Gastrocnemius medialis (tissue), 4 donors: ENCODE results near the gene ITPR1. TPM values are rescaled to one million over a fixed set of nuclear protein-coding genes. Genes with fewer than 3 reads are reported as not detected.
"Not testable (repeated sequence)": the region's sequence is repeated elsewhere in the genome, so short reads cannot be mapped to it uniquely, and the experiment has no call there.

Experiments used
- ATAC-seq, 2 donors: fragments of 150-250 bp; one replicate each; pipeline ENCODE4 v1.9.1; 2016
- DNase-seq, 2 donors: peaks; one replicate each; pipeline ENCODE4 v3.0.0-alpha.2; 2019
- H3K27ac ChIP-seq, 4 donors: fragments of 200-600 bp; sonication (generic); 1 replicate in 1 of 4; 2 replicates in 3 of 4; pipeline ENCODE4 v1.5.1; 2016 to 2018; ENCODE audit warnings: mild to moderate bottlenecking in 2 of 4, moderate library complexity in 1 of 4
- H3K27me3 ChIP-seq, 3 donors: fragments of 200-600 bp; sonication (generic) in 2 of 3; 1 replicate in 1 of 3; 2 replicates in 2 of 3; pipeline versions ENCODE4 v1.5.1 to v1.6.0; 2016 to 2019; ENCODE audit warnings: mild to moderate bottlenecking in 1 of 3, moderate library complexity in 1 of 3
- H3K36me3 ChIP-seq, 2 donors: fragments of 200-600 bp; sonication (generic) in 1 of 2; one replicate each; pipeline ENCODE4 v1.5.1; 2017 to 2018
- H3K4me1 ChIP-seq, 2 donors: fragments of 200-600 bp; sonication (generic) in 1 of 2; one replicate each; pipeline ENCODE4 v1.5.1; 2016 to 2017; ENCODE audit warnings: mild to moderate bottlenecking in 2 of 2
- H3K4me3 ChIP-seq, 4 donors: fragments of 200-600 bp; sonication (generic) in 3 of 4; 1 replicate in 1 of 4; 2 replicates in 3 of 4; pipeline ENCODE4 v1.5.1; 2016 to 2019; ENCODE audit warnings: mild to moderate bottlenecking in 2 of 4
- H3K9me3 ChIP-seq, 3 donors: fragments of 200-600 bp; sonication (generic) in 2 of 3; 1 replicate in 1 of 3; 2 replicates in 2 of 3; pipeline ENCODE4 v1.5.1; 2016 to 2019
- POLR2A ChIP-seq, 2 donors: fragments of 450-650 bp; IDR thresholded peaks; one replicate each; pipeline ENCODE4 v1.6.1; 2017; ENCODE audit warnings: antibody characterized with exemption in 2 of 2, mild to moderate bottlenecking in 2 of 2, moderate library complexity in 2 of 2
- in situ Hi-C, 4 donors: fragments of 200-750 bp; cut with MboI; loops; one replicate each; pipeline versions ENCODE4 v1.15.0 to v1.8.0; 2017; ENCODE audit warnings: low sequenced_read_pairs in 4 of 4
- intact Hi-C: fragments of 100-400 bp; cut with DNase I; formaldehyde crosslinking; loops from one replicate; pipeline ENCODE4 v1.15.1; 2023; ENCODE audit warnings: low total_unique reads
- total RNA-seq, 4 donors: library from RNA; depleted of rRNA; stranded (reverse); fragments of >200 nt; gene quantifications; one replicate each; pipeline versions ENCODE4 v1.1.0 to v1.2.3, GENCODE V29; 2016
- TF ChIP-seq, protein P1 (sequence below), 5 experiments: fragments of 450-650 bp in 3 of 5; fragments of 200-600 bp in 2 of 5; sonication (generic) in 2 of 5; IDR thresholded peaks in 4 of 5; conservative IDR thresholded peaks in 1 of 5; 1 replicate in 4 of 5; 2 replicates in 1 of 5; pipeline ENCODE4 v1.5.1; 2016 to 2019; ENCODE audit warnings: antibody characterized with exemption in 5 of 5, mild to moderate bottlenecking in 3 of 5, moderate library complexity in 3 of 5

ITPR1 gene
- total RNA-seq, 4 donors from 2014 or later, result 5.5 to 21.7 (median 11.3) TPM

DNA sequence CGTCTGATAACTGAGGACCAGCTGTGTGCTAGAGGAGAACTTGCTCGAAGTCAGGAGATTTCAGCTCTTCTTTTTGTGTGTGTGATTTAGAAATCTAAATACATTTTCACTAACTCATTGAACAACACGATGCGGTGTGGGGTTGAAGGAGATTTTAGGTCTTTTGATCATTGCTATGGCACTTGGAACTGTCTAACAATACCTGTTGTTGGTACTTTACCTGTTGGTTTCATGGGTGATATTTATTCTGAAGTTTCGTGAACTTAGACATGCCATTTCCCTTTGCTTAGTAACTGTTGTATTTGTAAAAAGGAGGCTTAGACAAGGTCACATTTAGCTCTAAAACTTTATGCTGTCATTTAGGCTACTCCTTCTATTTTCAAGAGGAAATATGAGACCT is 99.9 kb downstream of the ITPR1 start:
- Histone ChIP-seq H3K4me3 (no peak overlapping the region), H3K36me3 (no peaks in the 10 kb centered on the region), H3K27me3 (no peaks in the 10 kb centered on the region), H3K9me3 (no peaks in the 10 kb centered on the region), H3K27ac (no peak overlapping the region), H3K4me1 (no peaks in the 10 kb centered on the region)
- intact Hi-C loops (no loop called here), in situ Hi-C loops (no loop called here)
- TF ChIP-seq, protein P1, sequence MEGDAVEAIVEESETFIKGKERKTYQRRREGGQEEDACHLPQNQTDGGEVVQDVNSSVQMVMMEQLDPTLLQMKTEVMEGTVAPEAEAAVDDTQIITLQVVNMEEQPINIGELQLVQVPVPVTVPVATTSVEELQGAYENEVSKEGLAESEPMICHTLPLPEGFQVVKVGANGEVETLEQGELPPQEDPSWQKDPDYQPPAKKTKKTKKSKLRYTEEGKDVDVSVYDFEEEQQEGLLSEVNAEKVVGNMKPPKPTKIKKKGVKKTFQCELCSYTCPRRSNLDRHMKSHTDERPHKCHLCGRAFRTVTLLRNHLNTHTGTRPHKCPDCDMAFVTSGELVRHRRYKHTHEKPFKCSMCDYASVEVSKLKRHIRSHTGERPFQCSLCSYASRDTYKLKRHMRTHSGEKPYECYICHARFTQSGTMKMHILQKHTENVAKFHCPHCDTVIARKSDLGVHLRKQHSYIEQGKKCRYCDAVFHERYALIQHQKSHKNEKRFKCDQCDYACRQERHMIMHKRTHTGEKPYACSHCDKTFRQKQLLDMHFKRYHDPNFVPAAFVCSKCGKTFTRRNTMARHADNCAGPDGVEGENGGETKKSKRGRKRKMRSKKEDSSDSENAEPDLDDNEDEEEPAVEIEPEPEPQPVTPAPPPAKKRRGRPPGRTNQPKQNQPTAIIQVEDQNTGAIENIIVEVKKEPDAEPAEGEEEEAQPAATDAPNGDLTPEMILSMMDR (IDR thresholded peaks at IDR 0.05 in 4 of 5, conservative IDR thresholded peaks at IDR 0.05 in 1 of 5), result no peak
- no peak for TF ChIP-seq POLR2A (IDR thresholded peaks at IDR 0.05)
- no peak for DNase-seq
- no peak for ATAC-seq

DNA sequence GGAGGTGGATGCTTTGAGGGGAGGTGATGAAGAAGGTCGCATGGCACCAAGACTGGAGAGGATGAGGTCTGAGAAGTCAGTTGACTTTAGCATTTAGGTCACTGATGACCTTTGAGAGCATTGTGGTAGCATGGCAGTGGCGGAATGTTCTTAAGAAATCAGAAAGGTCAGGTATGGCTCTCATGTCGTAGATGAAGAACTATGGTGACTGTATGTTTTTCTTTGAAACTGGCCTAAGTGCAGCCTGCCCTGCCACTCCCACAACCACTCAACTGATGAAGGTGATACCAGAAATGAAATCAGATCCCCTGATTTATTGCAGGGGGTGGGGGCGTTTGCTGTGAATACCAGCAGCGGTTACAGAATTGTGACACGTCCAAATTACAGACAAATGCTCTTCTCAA is 102.6 kb downstream of the ITPR1 start:
- no peaks in the 10 kb centered on the region for H3K27me3 ChIP-seq
- intact Hi-C loops, result no loop called here
- H3K4me1 ChIP-seq, result no peaks in the 10 kb centered on the region
- ATAC-seq (no peak), DNase-seq (no peak)
- no peak overlapping the region for H3K4me3 ChIP-seq
- no peak overlapping the region for H3K27ac ChIP-seq
- in situ Hi-C loops, result no loop called here
- H3K36me3 ChIP-seq, result no peaks in the 10 kb centered on the region
- H3K9me3 ChIP-seq, result no peaks in the 10 kb centered on the region
- TF ChIP-seq, protein P1 (IDR thresholded peaks at IDR 0.05 in 4 of 5, conservative IDR thresholded peaks at IDR 0.05 in 1 of 5), result no peak
- no peak for TF ChIP-seq POLR2A (IDR thresholded peaks at IDR 0.05)

DNA sequence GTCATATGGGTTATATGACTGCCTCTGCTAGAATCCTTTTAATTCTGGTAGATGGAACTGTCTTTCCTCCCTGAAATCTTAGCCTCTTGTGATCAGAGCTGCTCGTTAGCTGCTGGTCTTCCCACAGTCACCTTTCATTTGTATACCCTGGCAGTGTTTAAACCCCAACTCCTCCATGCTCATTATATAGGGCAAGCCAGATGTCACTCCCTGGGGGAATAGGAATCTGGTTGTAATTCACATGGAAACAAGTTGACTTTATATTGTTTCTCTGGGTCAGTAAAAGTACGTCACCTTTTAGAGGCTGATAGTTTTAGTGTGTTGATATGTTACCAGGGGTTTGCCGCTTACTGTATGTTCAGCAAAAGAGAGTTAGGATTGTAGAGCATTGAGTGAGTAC is 103.5 kb downstream of the ITPR1 start:
- H3K27me3 ChIP-seq, result no peaks in the 10 kb centered on the region
- TF ChIP-seq, protein P1 (IDR thresholded peaks at IDR 0.05 in 4 of 5, conservative IDR thresholded peaks at IDR 0.05 in 1 of 5), result no peak
- no peak for TF ChIP-seq POLR2A (IDR thresholded peaks at IDR 0.05)
- DNase-seq (no peak), ATAC-seq (no peak)
- H3K36me3 ChIP-seq, result no peaks in the 10 kb centered on the region
- H3K9me3 ChIP-seq, result no peaks in the 10 kb centered on the region
- H3K27ac ChIP-seq, result no peak overlapping the region
- no peak overlapping the region for H3K4me3 ChIP-seq
- no peaks in the 10 kb centered on the region for H3K4me1 ChIP-seq
- intact Hi-C loops (no loop called here), in situ Hi-C loops (no loop called here)

DNA sequence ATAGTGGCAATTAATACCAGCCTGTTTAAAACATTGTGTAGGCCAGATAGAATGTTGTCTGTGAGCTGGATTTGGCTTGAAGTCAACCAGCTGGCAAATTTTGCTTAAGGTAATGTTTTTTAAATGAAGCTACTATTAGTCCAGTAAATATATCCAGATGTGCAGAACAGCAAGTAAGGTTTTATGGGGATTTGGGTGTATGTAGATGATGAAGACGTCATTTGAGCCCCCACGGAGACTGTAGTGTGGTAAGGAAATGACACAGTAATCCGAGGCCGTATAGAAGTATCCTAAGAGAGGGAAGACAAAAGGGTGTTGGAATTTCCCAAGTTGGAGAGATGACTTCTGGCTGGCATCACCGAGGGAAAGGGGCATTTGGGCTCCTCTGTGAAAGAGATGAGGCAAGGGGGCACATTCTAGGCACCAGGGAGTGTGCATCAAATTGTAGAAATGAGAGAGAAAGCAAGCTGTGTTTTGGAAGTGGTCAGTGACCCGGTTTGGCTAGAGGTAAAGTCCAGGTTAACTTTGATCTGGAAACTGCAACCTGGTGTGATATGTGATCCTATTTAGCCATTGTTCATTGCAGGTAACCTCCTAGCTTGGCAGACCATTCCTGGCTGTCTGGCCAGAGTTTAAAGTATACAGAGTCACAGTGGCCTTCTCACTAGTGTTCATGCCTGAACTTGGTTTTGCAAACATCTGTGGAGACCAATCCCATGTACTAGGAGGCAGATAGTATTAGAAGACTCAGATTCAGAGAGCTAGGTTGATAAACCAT is 104.2 kb downstream of the ITPR1 start:
- Histone ChIP-seq H3K27me3 (no peaks in the 10 kb centered on the region), H3K27ac (no peak overlapping the region), H3K9me3 (no peaks in the 10 kb centered on the region), H3K4me3 (no peak overlapping the region), H3K4me1 (no peaks in the 10 kb centered on the region), H3K36me3 (no peaks in the 10 kb centered on the region)
- in situ Hi-C loops, result no loop called here
- ATAC-seq, result no peak
- no peak for TF ChIP-seq POLR2A (IDR thresholded peaks at IDR 0.05)
- TF ChIP-seq, protein P1 (IDR thresholded peaks at IDR 0.05 in 4 of 5, conservative IDR thresholded peaks at IDR 0.05 in 1 of 5), result no peak
- DNase-seq, result no peak
- intact Hi-C loops, result no loop called here

DNA sequence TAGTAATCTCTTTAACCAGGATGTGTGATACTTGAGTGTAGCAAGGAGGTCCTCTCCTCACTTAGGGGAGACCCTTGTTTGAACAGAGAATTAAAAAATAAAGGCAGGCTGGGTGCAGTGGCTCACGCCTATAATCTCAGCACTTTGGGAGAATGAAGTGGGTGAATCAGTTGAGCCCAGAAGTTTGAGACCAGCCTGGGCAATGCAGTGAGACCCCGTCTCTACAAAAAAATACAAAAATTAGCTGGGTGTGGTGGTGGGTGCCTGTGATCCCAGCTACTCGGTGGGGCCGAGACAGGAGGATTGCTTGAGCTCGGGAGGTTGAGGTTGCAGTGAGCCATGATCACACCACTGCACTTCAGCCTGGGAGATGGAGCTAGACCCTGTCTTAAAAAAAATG is 105.1 kb downstream of the ITPR1 start:
- H3K36me3 ChIP-seq, in situ Hi-C loops, H3K4me3 ChIP-seq, H3K27ac ChIP-seq, DNase-seq, H3K4me1 ChIP-seq, ATAC-seq, H3K9me3 ChIP-seq, intact Hi-C loops, H3K27me3 ChIP-seq: not testable (repeated sequence)
